Ovary (tissue), 9 donors: ENCODE results near the gene F13B. TPM values are rescaled to one million over a fixed set of nuclear protein-coding genes. Genes with fewer than 3 reads are reported as not detected.

ENCODE experiments used
- DNase-seq, 5 donors: peaks; one replicate each; pipeline ENCODE4 v3.0.0-alpha.2; 2019 to 2020
- H3K27ac ChIP-seq, 2 donors: fragments of 200-600 bp; one replicate each; pipeline versions ENCODE4 v1.5.1 to v1.8.0; 2019 to 2022
- H3K27me3 ChIP-seq: fragments of 200-600 bp; one replicate; pipeline ENCODE4 v1.8.0; 2022
- H3K36me3 ChIP-seq: fragments of 200-600 bp; sonication (generic); one replicate; pipeline ENCODE4 v1.5.1; 2019
- H3K4me1 ChIP-seq: one replicate; pipeline ENCODE4 v1.8.1; 2013; ENCODE audit warnings: mild to moderate bottlenecking, moderate library complexity; ENCODE audit not compliant: insufficient read depth
- H3K4me3 ChIP-seq: fragments of 200-600 bp; sonication (generic); one replicate; pipeline ENCODE4 v1.5.1; 2017
- H3K9me3 ChIP-seq, 2 donors: fragments of 200-600 bp in 1 of 2; sonication (generic) in 1 of 2; one replicate each; pipeline versions ENCODE4 v1.5.1 to v1.8.1; 2013 to 2019; ENCODE audit warnings: mild to moderate bottlenecking in 1 of 2, moderate library complexity in 1 of 2
- EP300 ChIP-seq: sonication (generic); formaldehyde crosslinking; IDR thresholded peaks from one replicate; pipeline ENCODE4 v1.6.1; 2017; ENCODE audit warnings: antibody characterized with exemption
- POLR2A ChIP-seq: fragments of 450-650 bp; IDR thresholded peaks from one replicate; pipeline ENCODE4 v1.6.1; 2017; ENCODE audit warnings: antibody characterized with exemption, mild to moderate bottlenecking, moderate library complexity
- WGBS, 3 donors: extraction: QIAGEN DNeasy Blood & Tissue Kit in 1 of 3; methylation state at CpG; one replicate each; pipeline versions ENCODE4 v1.1.5 to v1.1.7; 2013 to 2017; 5-methylcytosine and 5-hydroxymethylcytosine counted together
- intact Hi-C, 4 donors: fragments of 100-400 bp; cut with DNase I; formaldehyde crosslinking; loops; one replicate each; pipeline versions ENCODE4 v1.11.0 to v1.15.1; 2022 to 2023
- polyA plus RNA-seq, 2 donors: library from polyadenylated mRNA; stranded (reverse); fragments of 200-250 nt in 1 of 2; fragments of 350-450 nt in 1 of 2; fragmentation: Illumina TruSeq in 1 of 2; extraction: RNeasy Lipid Tissue Mini Kit (QIAGEN cat#74804) in 1 of 2; gene quantifications; one replicate each; pipeline ENCODE4 v1.2.3, GENCODE V29; 2013 to 2014
- total RNA-seq, 7 donors: library from RNA; depleted of rRNA in 2 of 7; stranded (reverse); fragments of >200 nt in 2 of 7; fragmentation: NEBNext Ultra II Directional in 3 of 7; extraction: Animal tissue kit (Norgen Biotek cat#: 25700) in 3 of 7; gene quantifications; one replicate each; pipeline versions ENCODE4 v1.1.0 to v1.2.4, GENCODE V29; 2016 to 2023
- TF ChIP-seq, protein P1 (sequence below), 3 donors: fragments of 450-650 bp in 2 of 3; fragments of 200-600 bp in 1 of 3; IDR thresholded peaks; one replicate each; pipeline versions ENCODE4 v1.5.1 to v1.8.0; 2016 to 2022; ENCODE audit warnings: antibody characterized with exemption in 3 of 3, mild to moderate bottlenecking in 1 of 3
- donor health status: DM: no; HTN: no; CAD: no; lungs with moderate emphysema.
- donor health status: DM: no; HTN: no; CAD: no.
- donor health status: Bipolar disorder and iron deficiency.
- donor health status: DM: yes; HTN: yes; CAD: no.
- donor health status: DM: no; HTN: no; CAD: no.
- donor health status: DM: yes; HTN: yes; CAD: no.

The F13B gene
- total and polyA plus RNA-seq, 9 donors: not detected

DNA sequence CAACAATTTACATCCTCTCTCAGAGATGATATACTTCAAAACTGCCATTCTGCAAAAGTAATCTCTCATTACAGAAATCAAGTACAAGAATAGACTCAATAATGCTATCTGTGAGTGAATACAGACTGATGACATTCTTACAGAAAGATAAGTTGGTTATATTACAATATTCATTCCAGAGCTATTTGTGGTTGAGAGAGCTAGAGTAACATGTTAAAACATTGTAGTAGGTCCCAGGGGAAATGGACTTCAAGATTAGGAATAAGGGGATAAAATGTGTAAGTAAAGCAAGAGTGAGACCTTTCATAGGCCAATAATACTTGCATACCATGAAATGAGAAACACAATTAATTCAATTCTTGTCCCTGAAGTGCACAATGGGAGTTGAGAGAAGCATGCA, 1.5 kb downstream of the F13B start:
- DNase-seq: no peak
- TF ChIP-seq, protein P1, sequence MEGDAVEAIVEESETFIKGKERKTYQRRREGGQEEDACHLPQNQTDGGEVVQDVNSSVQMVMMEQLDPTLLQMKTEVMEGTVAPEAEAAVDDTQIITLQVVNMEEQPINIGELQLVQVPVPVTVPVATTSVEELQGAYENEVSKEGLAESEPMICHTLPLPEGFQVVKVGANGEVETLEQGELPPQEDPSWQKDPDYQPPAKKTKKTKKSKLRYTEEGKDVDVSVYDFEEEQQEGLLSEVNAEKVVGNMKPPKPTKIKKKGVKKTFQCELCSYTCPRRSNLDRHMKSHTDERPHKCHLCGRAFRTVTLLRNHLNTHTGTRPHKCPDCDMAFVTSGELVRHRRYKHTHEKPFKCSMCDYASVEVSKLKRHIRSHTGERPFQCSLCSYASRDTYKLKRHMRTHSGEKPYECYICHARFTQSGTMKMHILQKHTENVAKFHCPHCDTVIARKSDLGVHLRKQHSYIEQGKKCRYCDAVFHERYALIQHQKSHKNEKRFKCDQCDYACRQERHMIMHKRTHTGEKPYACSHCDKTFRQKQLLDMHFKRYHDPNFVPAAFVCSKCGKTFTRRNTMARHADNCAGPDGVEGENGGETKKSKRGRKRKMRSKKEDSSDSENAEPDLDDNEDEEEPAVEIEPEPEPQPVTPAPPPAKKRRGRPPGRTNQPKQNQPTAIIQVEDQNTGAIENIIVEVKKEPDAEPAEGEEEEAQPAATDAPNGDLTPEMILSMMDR (IDR thresholded peaks at IDR 0.05): no peak
- no peak for TF ChIP-seq POLR2A
- TF ChIP-seq EP300: no peak
- Histone ChIP-seq H3K4me1 (no peaks in the 10 kb centered on the region), H3K9me3 (no peaks in the 10 kb centered on the region), H3K27ac (no peak overlapping the region), H3K36me3 (no peaks in the 10 kb centered on the region), H3K27me3 (no peaks in the 10 kb centered on the region), H3K4me3 (no peak overlapping the region)
- intact Hi-C loops: no loop called here

DNA sequence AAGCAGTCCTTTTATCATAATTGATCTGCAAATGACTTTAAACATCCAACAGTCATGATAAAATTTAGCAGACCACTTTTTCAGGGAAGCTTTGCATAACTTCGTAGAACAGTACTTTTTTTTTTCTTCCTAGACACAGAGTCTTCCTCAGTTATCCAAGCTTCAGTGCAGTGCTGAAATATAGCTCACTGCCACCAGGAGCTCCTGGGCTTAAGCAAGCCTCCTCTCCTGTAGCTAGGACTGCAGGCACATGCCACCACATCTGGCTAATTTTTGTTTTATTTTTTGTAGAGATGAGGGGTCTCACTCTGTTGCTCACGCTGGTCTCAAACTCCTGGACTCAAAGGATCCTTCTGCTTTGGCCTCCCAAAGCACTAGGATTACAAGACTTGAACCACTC, 3.8 kb downstream of the F13B start:
- H3K9me3 ChIP-seq: no peaks in the 10 kb centered on the region
- H3K27ac ChIP-seq: no peak overlapping the region
- 85 to 93% (median 87%) methylated on average over 2 of the region's 2 CpGs for WGBS, 3 donors
- H3K4me1 ChIP-seq: no peaks in the 10 kb centered on the region
- DNase-seq: no peak
- no peak overlapping the region for H3K4me3 ChIP-seq
- no peaks in the 10 kb centered on the region for H3K36me3 ChIP-seq
- H3K27me3 ChIP-seq: no peaks in the 10 kb centered on the region
- TF ChIP-seq, protein P1 (IDR thresholded peaks at IDR 0.05): no peak
- TF ChIP-seq EP300 (no peak), POLR2A (no peak)
- intact Hi-C loops: no loop called here

DNA sequence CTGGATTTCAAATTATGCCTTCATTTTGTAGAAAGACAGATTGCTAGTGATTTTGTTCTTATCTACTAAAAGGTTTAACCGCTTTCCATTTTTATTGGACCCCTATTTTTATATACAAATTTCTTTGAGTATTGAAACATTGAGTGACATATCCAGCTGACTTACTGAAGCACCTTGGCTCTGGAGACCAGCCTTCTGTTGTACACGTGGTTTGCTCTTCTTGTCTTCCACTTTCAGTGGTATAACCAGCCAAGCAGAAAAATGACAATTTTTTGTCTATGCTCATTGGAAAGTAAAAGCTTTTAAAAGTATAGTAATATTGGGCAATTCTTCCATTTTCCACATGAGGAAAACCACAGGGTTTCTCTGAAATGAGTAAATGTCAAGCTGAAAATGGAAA, 4.4 kb downstream of the F13B start:
- Histone ChIP-seq H3K4me1 (no peaks in the 10 kb centered on the region), H3K9me3 (no peaks in the 10 kb centered on the region), H3K36me3 (no peaks in the 10 kb centered on the region), H3K27ac (no peak overlapping the region), H3K27me3 (no peaks in the 10 kb centered on the region), H3K4me3 (no peak overlapping the region)
- no peak for DNase-seq
- TF ChIP-seq, protein P1 (IDR thresholded peaks at IDR 0.05): no peak
- no peak for TF ChIP-seq POLR2A
- no peak for TF ChIP-seq EP300
- intact Hi-C loops: no loop called here
- WGBS, 3 donors: 79 to 92% (median 87%) methylated on average over 2 of the region's 2 CpGs

DNA sequence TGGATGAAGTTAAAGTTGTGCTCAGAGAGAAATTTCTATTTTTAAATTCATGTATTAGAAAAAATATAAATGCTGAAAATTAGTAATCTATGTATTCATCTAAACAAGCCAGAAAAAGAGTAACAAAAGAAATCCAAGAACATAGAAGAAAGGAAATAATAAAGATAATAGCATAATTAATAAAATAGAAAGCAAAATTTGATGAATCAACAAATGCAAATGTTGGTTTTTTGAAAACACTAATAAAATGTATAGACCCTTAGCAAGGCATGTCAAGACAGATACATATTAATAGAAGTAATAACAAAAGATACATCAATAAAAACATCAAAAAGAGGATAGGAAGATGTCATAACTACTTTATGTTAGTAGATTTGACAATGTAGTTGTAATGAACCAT, 18.0 kb downstream of the F13B start:
- intact Hi-C loops: no loop called here
- H3K36me3 ChIP-seq: no peaks in the 10 kb centered on the region
- no peaks in the 10 kb centered on the region for H3K4me1 ChIP-seq
- no peak overlapping the region for H3K4me3 ChIP-seq
- H3K9me3 ChIP-seq: no peaks in the 10 kb centered on the region
- DNase-seq: no peak
- H3K27ac ChIP-seq: no peak overlapping the region
- H3K27me3 ChIP-seq: no peaks in the 10 kb centered on the region
- TF ChIP-seq EP300 (no peak), POLR2A (no peak)
- TF ChIP-seq, protein P1 (IDR thresholded peaks at IDR 0.05): no peak
